HG03469 (cell line): Measurements from ENCODE around the gene DIAPH1.
"Not testable (repeated sequence)": the region's sequence is repeated elsewhere in the genome, so short reads cannot be mapped to it uniquely, and the experiment has no call there.

ENCODE experiments used
- ATAC-seq: cut with Tn5 transposase; IDR thresholded peaks from one replicate; pipeline ENCODE4 v1.9.1; 2021; ENCODE audit warnings: mild to moderate bottlenecking, moderate library complexity, moderate number of reproducible peaks; ENCODE audit not compliant: unreplicated experiment

DIAPH1 gene

GRCh38 chr5:141613344-141613743 is 5.5 kb downstream of the DIAPH1 start:
- no peak for ATAC-seq

GRCh38 chr5:141611289-141611688 is 7.5 kb downstream of the DIAPH1 start:
- ATAC-seq = no peak

DNA sequence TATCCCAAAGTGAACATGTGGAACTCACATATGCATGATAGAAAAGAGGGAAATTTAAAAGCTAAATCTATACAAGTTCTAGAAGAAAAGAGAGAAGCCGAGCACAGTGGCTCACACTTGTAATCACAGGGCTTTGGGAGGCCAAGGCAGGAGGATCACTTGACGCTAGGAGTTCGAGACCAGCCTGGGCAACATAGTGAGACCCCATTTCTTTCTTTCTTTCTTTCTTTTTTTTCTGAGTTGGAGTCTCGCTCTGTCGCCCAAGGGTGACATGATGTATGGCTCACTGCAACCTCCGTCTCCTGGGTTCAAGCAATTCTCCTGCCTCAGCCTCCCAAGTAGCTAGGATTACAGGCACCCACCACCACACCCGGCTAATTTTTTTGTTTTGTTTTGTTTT is 8.9 kb downstream of the DIAPH1 start:
- not testable (repeated sequence) for ATAC-seq

DNA sequence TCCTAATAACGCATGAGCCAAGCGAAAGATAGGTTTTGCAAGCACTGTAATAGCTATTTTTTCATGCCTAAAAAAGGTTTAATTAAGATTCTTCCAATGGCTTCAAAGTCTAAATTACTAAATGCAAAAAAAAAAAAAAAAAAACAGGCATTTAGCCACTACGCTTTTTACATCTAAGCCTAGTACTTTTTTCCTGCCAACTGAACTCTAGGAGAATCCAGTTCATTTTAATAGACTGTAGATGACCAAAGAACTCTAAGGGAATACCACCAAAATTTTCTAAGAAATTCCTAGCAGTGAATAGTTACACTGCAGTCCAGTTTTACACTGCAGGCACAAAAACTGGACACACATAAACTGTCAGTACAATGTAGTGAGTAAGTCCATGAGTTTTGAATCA is 9.8 kb downstream of the DIAPH1 start:
- no peak for ATAC-seq

- no peak for ATAC-seq
Measured at GRCh38 chr5:141608557-141608956, 10.2 kb downstream of the DIAPH1 start.

GRCh38 chr5:141608046-141608445 is 10.8 kb downstream of the DIAPH1 start:
- no peak for ATAC-seq

DNA sequence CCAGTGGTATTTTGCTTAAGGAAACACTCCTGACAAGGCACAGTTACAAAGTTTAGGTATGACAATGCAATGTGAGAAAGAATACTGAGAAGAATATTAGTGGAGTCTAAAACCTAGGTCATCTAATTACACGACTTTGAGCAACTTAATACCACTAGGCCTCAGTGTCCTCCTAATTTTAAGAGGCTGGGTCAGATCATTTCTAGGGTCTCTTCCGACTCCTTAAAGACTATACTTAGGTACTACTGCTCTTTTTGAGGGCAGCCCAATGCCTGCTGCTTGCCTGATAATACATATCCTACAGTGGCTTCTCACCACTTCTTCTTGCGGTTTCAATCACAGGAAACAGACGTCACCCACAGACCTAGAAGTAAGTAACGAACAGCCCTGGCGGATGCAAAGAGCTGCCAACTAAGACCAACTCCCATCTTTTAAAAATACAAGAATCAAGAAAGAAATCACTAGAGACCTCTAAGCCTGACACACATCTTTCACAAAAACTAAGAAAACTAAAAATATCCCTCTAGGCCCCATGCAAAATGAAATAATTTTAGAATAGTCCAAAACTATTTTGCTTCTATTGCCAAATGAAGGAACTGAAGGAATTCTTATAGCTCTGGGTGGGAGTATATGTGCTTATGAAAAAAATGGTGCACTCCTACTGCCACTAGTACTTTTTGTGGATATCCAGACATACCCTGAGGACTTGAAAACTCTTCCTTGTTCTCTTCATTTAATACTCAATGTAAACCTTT is 13.1 kb downstream of the DIAPH1 start:
- ATAC-seq = peak; percentile 89

- ATAC-seq = no peak
Measured at GRCh38 chr5:141603923-141604717, 14.7 kb downstream of the DIAPH1 start.

DNA sequence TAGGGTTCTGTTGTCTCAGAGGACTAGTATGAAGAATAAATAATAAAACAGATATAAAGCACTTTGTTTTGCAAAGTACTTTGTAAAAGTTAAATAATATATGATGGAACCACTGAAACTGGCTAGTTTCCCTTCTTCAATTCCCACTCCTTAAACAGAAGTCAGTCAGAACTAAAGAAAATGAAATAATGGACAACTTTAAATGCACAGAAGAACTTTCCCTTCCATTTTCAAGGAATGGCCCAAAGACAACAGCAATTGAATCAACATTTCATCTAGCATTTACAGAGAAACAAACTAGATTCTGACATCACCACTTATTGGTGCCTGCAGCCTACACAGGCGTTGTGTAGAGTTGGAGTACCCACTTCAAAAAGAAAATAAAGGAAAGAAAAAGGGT is 16.2 kb downstream of the DIAPH1 start:
- no peak for ATAC-seq

DNA sequence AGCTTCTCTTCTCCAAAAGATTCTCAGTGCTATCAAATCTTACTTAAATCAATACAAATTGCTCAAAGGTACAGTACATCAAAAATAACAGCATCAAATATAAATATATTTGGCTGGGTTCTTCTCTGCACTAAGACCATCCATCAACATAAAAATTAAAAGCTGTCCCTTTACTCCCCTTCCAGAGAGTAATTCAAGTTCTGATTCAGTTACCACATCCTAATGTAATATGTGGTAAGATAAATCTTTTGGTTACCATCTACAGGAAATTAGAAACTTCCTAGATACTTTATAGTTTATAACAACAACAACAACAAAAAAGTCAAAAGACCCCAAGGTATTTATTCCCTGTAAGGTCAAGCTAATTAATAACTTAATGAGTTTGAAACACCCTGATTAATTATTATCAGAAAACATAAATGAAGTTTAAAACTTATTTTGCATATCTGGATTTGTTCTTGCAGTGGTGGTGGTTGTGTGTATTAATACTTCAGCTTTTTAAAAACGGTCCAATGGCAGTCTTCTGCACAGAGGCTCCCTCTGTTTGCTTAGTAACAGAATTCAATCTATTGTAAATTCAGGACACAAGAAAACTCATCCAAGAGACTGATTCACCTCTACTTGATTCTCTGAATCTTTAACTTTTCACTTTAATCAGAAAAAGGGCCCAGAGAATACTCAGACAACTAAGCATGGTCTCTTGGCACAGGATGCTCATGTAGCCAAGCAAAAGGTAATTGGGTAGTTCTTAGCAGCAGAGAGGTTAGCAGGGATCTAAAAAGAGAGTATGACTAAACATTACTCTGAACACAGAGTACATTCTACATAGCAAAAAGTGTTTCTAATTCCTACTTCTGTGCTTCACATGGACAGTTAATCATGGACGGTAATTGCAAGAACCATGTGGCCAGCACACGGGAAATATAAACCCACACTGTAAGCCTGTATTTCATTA is 20.1 kb downstream of the DIAPH1 start:
- ATAC-seq = peak; percentile 41

GRCh38 chr5:141597814-141598213 is 21.0 kb downstream of the DIAPH1 start:
- ATAC-seq = no peak

DNA sequence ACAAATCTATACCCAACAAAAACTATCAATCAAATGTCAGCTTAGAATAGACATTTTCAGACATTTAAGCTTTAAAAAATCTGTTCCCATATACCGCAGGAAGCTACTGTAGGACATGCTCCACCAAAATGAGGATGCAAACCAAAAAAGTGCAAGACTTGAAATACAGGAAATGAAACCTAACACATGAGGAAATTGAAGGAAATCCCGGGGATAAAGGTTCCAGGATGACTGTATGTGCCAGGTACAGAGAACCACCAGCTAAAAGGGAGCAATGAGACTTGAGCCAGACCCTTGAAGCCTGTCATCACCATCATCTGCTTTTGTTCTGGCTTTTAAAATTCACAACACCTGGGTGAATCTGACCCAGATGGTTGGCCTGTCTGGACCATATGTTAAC is 21.4 kb downstream of the DIAPH1 start:
- ATAC-seq = no peak

DNA sequence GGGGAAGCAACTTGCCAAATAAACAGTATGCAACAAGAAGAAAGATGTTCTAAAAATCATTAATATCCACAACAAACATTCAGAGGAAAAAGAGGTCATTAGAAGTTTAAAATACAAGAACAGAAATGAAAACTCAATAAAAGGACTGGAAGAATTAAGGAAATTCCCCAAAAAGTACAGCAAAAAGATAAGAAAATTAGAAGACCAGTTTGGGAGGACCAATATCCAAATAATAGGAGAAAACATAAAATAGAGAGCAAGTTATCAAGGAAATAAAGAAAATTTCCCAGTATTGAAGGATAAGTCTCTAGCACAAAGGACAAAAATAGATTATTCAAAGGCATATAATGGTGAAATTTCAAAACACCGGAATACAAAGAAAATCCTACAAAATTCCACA is 21.9 kb downstream of the DIAPH1 start:
- no peak for ATAC-seq

- no peak for ATAC-seq
Measured at GRCh38 chr5:141590127-141590526, 28.7 kb downstream of the DIAPH1 start.

DNA sequence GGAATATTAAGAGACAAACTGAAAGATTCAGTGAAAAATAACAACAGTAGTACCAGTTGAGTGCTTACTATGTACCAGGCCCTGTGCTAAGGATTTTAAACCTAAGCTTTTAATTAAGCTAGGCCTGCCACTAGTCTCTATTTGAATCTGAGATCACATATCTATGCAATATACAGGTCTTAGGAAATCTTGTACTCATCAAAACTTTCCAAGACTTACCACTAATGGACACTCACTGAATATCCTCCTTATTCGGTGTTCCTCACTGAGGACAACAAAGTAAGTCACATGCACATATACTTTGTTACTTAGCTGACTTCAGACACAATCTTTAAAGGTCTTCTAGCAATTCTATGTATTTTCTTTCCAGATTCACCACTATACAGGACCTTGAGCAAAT is 32.6 kb downstream of the DIAPH1 start:
- ATAC-seq = no peak

DNA sequence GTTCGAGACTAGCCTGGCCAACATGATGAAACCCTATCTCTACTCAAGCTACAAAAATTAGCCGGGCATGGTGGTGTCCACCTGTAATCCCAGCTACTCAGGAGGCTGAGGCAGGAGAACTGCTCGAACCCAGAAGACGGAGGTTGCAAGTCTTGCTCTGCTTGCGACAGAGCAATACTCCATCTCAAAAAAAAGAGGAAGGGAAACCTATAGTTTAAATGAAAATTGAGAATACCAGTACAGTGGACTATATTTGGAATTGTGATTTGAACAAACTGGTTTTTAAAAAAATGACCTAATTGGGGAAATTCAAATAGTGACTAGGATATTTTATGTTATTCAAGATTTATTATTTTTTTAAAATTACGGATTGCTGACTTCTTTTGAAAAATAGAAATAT is 33.2 kb downstream of the DIAPH1 start:
- no peak for ATAC-seq

DNA sequence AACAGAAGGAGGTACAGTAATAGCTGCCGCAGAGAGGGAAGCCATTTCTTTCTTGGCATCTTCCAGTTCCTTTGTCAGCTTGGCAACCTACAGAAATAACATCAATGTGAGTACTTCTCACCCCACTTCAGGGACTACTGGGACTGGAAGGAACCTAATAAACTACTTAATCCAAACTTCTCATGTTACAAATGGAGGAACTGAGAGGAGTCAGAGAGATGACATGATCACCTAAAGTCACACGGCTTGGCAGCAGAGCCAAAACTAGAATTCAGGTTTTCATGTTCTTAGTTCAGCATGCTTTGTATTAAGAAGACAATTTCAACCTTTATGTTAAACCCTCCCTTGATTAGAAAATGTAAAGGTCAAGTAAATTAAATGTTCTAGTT is 44.7 kb downstream of the DIAPH1 start:
- ATAC-seq = no peak

GRCh38 chr5:141573489-141574121 is 45.2 kb downstream of the DIAPH1 start:
- no peak for ATAC-seq

GRCh38 chr5:141570655-141571054 is 48.1 kb downstream of the DIAPH1 start:
- ATAC-seq = no peak

DNA sequence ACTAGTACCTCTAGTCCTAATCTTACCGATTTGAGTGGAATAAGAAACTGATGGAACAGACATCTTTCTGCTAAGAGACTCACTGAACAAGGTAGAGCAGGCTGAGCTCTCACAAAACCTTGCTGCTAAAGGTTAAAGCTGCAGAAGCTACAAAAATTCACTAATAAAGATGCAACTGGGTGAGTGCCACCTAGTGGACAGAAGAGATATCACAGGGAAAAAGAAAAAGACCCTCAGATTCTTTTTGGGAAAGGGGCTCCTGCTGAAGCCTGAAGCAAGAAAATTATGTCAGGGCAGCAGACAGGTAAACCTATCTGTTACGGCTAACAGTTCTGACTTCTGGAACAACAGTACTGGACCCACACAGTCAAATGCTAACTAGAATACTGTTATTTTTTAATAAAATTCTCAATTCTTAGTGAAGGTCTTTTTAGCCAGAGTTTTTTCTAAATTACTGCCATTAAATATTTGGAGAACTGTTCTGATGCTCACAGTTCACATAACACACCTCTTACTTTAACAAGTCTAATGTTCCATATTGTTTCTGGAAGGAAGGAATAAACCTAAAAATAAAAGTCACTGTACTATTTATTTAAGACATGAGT is 51.2 kb downstream of the DIAPH1 start:
- no peak for ATAC-seq
